Tibial nerve (tissue), 3 donors: ENCODE measurements around the gene SHMT2.

ENCODE experiments used
- CTCF ChIP-seq, 5 experiments: fragments of 200-600 bp in 3 of 5; fragments of 450-650 bp in 2 of 5; sonication (generic) in 3 of 5; IDR thresholded peaks; one replicate each; pipeline ENCODE4 v1.5.1; 2016 to 2019; ENCODE audit warnings: antibody characterized with exemption in 5 of 5, mild to moderate bottlenecking in 3 of 5, moderate library complexity in 2 of 5
- POLR2A ChIP-seq, 2 donors: fragments of 450-650 bp; IDR thresholded peaks; one replicate each; pipeline ENCODE4 v1.6.1; 2017; ENCODE audit warnings: antibody characterized with exemption in 2 of 2, mild to moderate bottlenecking in 2 of 2, moderate library complexity in 2 of 2

- TF ChIP-seq CTCF (IDR thresholded peaks at IDR 0.05), result no peak
- no peak for TF ChIP-seq POLR2A (IDR thresholded peaks at IDR 0.05)
Measured at GRCh38 chr12:57261428-57261865, 31.9 kb downstream of the SHMT2 start.
